Panc1 (cell line): ENCODE measurements around the gene CUTA. TPM values are rescaled to one million over a fixed set of nuclear protein-coding genes. Genes with fewer than 3 reads are reported as not detected.

ENCODE experiments used
- ATAC-seq: fragments of 200-7000 bp; cut with Tn5 transposase; 2 replicates; pipeline ENCODE4 v1.9.1; 2020; ENCODE audit warnings: mild to moderate bottlenecking, moderate library complexity
- BruUV-seq: library from RNA; stranded (reverse); fragments of 400-500 nt; replicated peaks from 2 replicates; lab custom pipeline; 2021; lab: Mats Ljungman, UMichigan
- CTCF ChIA-PET: fragments of 300-600 bp; sonication (Branson Sonifier 250); formaldehyde crosslinking; loops from one replicate; lab custom pipeline; 2022; ENCODE audit warnings: antibody characterized with exemption; lab: Charles Lee
- POLR2A ChIA-PET: fragments of 300-600 bp; sonication (Branson Sonifier 250); formaldehyde crosslinking; loops from one replicate; lab custom pipeline; 2022; ENCODE audit warnings: antibody characterized with exemption; lab: Charles Lee
- DNase-seq: peaks from one replicate; pipeline ENCODE4 v3.0.0-alpha.2; 2010; ENCODE audit warnings: low read depth, low spot score
- H3K27ac ChIP-seq: 2 replicates; pipeline ENCODE4 v1.5.1; 2011; ENCODE audit warnings: mild to moderate bottlenecking, low read length, inconsistent platforms
- H3K27me3 ChIP-seq: fragments of 200-500 bp; sonication (Bioruptor generic); 2 replicates; pipeline ENCODE4 v1.6.0; 2014; ENCODE audit warnings: low read length, inconsistent platforms; ENCODE audit not compliant: control insufficient read depth, insufficient read depth
- H3K36me3 ChIP-seq: fragments of 200-500 bp; sonication (Bioruptor generic); 2 replicates; pipeline ENCODE4 v1.5.1; 2014; ENCODE audit warnings: inconsistent platforms, mild to moderate bottlenecking, low read length, moderate library complexity; ENCODE audit not compliant: control insufficient read depth, insufficient read depth
- H3K4me1 ChIP-seq: 2 replicates; pipeline ENCODE4 v1.5.1; 2011; ENCODE audit warnings: inconsistent platforms, mild to moderate bottlenecking, low read length, moderate library complexity; ENCODE audit not compliant: control insufficient read depth, insufficient read depth
- H3K4me3 ChIP-seq, 2 experiments: 2 replicates each; pipeline ENCODE4 v1.5.1; 2011 to 2012; ENCODE audit warnings: low read depth in 2 of 2, low read length in 2 of 2, mild to moderate bottlenecking in 2 of 2, inconsistent platforms in 1 of 2, moderate library complexity in 1 of 2
- H3K9me3 ChIP-seq: fragments of 200-500 bp; sonication (Bioruptor generic); 2 replicates; pipeline ENCODE4 v1.5.1; 2014; ENCODE audit warnings: low read depth, mild to moderate bottlenecking, inconsistent platforms, low read length, moderate library complexity; ENCODE audit not compliant: control insufficient read depth, insufficient read depth
- POLR2AphosphoS5 ChIP-seq: IDR thresholded peaks from 2 replicates; pipeline ENCODE4 v1.6.1; 2012; ENCODE audit warnings: mild to moderate bottlenecking, low read depth, low read length, moderate library complexity
- SIN3A ChIP-seq: IDR thresholded peaks from 2 replicates; pipeline ENCODE4 v1.6.1; 2012; ENCODE audit warnings: low read depth, mild to moderate bottlenecking, low read length, moderate library complexity, borderline replicate concordance; ENCODE audit not compliant: insufficient read depth
- TCF7L2 ChIP-seq: IDR thresholded peaks from 2 replicates; pipeline ENCODE4 v1.6.1; 2011; ENCODE audit warnings: mild to moderate bottlenecking, low read depth, low read length, inconsistent platforms
- in situ Hi-C: cut with HindIII; loops from 2 replicates; pipeline ENCODE4 v1.10.0; 2016; ENCODE audit warnings: low sequenced_read_pairs, low pct_unique_long_range_greater_than_20kb
- intact Hi-C: fragments of 100-400 bp; cut with micrococcal nuclease; formaldehyde crosslinking; loops from one replicate; pipeline ENCODE4 v1.10.0; 2022; ENCODE audit not compliant: unreplicated experiment
- total RNA-seq: library from RNA; stranded (reverse); gene quantifications from one replicate; pipeline ENCODE4 v1.2.1, GENCODE V29; 2021; ENCODE audit not compliant: unreplicated experiment
- TF ChIP-seq, protein P1 (sequence below): fragments of 450-650 bp; IDR thresholded peaks from 2 replicates; pipeline ENCODE4 v1.5.1; 2017; ENCODE audit warnings: mild to moderate bottlenecking
- TF ChIP-seq, protein P2 (sequence below), 2 experiments: IDR thresholded peaks; 2 replicates each; pipeline ENCODE4 v1.6.1; 2011 to 2012; ENCODE audit warnings: low read depth in 2 of 2, control low read depth in 1 of 2, low read length in 1 of 2, mild to moderate bottlenecking in 1 of 2, moderate library complexity in 1 of 2; ENCODE audit not compliant: insufficient read depth in 1 of 2

The CUTA gene
- total RNA-seq, 1 experiment from 2014 or later, result 338 TPM

DNA sequence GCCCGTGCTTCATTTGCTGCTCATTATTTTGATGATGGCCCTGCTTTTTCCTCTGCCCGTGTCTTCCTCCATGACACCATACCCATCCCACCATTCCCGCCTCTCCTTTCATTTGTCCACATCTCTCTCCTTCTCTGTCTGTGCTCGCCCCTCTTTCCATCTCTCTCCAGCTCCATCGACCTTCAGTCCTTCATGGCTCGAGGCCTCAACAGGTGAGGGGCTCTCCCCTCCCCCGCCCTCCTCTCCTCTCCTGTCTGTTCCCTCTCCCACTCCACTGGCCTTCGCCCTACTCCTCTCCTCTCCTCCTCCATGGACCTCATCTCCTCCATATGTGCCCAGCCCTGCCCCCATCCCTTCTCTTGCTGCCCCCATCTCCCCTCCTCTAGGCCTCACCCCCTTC, 24.4 kb upstream of the CUTA start:
- Histone ChIP-seq H3K4me3 (no peak overlapping the region), H3K4me1 (no peaks in the 10 kb centered on the region), H3K9me3 (no peaks in the 10 kb centered on the region), H3K27me3 (no peaks in the 10 kb centered on the region), H3K27ac (no peak overlapping the region), H3K36me3 (no peaks in the 10 kb centered on the region; the same call in 1 of the 2 replicates)
- TF ChIP-seq POLR2AphosphoS5 (no peak), SIN3A (no peak), TCF7L2 (no peak)
- TF ChIP-seq, protein P1, sequence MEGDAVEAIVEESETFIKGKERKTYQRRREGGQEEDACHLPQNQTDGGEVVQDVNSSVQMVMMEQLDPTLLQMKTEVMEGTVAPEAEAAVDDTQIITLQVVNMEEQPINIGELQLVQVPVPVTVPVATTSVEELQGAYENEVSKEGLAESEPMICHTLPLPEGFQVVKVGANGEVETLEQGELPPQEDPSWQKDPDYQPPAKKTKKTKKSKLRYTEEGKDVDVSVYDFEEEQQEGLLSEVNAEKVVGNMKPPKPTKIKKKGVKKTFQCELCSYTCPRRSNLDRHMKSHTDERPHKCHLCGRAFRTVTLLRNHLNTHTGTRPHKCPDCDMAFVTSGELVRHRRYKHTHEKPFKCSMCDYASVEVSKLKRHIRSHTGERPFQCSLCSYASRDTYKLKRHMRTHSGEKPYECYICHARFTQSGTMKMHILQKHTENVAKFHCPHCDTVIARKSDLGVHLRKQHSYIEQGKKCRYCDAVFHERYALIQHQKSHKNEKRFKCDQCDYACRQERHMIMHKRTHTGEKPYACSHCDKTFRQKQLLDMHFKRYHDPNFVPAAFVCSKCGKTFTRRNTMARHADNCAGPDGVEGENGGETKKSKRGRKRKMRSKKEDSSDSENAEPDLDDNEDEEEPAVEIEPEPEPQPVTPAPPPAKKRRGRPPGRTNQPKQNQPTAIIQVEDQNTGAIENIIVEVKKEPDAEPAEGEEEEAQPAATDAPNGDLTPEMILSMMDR, result no peak
- TF ChIP-seq, protein P2, sequence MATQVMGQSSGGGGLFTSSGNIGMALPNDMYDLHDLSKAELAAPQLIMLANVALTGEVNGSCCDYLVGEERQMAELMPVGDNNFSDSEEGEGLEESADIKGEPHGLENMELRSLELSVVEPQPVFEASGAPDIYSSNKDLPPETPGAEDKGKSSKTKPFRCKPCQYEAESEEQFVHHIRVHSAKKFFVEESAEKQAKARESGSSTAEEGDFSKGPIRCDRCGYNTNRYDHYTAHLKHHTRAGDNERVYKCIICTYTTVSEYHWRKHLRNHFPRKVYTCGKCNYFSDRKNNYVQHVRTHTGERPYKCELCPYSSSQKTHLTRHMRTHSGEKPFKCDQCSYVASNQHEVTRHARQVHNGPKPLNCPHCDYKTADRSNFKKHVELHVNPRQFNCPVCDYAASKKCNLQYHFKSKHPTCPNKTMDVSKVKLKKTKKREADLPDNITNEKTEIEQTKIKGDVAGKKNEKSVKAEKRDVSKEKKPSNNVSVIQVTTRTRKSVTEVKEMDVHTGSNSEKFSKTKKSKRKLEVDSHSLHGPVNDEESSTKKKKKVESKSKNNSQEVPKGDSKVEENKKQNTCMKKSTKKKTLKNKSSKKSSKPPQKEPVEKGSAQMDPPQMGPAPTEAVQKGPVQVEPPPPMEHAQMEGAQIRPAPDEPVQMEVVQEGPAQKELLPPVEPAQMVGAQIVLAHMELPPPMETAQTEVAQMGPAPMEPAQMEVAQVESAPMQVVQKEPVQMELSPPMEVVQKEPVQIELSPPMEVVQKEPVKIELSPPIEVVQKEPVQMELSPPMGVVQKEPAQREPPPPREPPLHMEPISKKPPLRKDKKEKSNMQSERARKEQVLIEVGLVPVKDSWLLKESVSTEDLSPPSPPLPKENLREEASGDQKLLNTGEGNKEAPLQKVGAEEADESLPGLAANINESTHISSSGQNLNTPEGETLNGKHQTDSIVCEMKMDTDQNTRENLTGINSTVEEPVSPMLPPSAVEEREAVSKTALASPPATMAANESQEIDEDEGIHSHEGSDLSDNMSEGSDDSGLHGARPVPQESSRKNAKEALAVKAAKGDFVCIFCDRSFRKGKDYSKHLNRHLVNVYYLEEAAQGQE (IDR thresholded peaks at IDR 0.05; ENCODE audit: insufficient read depth in 1 of 2, low read depth in 2 of 2, low read length in 1 of 2), result no peak
- CTCF ChIA-PET, result no interaction called here
- DNase-seq, result no peak
- intact Hi-C loops, result no loop called here
- no TSS peak for BruUV-seq
- POLR2A ChIA-PET, result no interaction called here
- ATAC-seq, result no peak
- in situ Hi-C loops, result no loop called here

DNA sequence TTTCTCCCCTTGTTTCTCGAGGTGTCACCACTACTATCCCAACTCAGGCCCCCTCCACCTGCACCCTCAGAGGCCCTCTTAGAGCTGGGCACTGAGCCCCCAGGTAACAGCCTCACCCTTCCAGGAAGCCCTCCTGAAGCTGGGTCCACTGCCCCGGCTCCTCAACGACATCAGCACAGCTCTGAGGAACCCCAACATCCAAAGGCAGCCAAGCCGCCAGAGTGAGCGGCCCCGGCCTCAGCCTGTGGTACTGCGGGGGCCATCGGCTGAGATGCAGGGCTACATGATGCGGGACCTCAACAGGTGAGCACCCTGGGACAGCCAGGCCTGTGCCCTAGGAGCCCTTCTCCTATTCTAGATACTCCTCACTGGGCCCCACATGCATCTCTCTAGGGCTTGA, 23.6 kb upstream of the CUTA start:
- Histone ChIP-seq H3K4me1 (no peaks in the 10 kb centered on the region), H3K9me3 (no peaks in the 10 kb centered on the region), H3K4me3 (no peak overlapping the region), H3K36me3 (no peaks in the 10 kb centered on the region; the same call in 1 of the 2 replicates), H3K27ac (no peak overlapping the region), H3K27me3 (no peaks in the 10 kb centered on the region)
- no peak for DNase-seq
- intact Hi-C loops, result no loop called here
- ChIA-PET POLR2A (no interaction called here), CTCF (no interaction called here)
- in situ Hi-C loops, result no loop called here
- TF ChIP-seq, protein P1, result no peak
- TF ChIP-seq TCF7L2, result no peak
- no peak for TF ChIP-seq SIN3A
- TF ChIP-seq, protein P2 (IDR thresholded peaks at IDR 0.05; ENCODE audit: insufficient read depth in 1 of 2, low read depth in 2 of 2, low read length in 1 of 2), result no peak
- TF ChIP-seq POLR2AphosphoS5, result no peak
- ATAC-seq, result peak; percentile 9; the same call in 1 of the 2 replicates
- BruUV-seq, result no TSS peak
